Cardiac muscle cell (in vitro differentiated cells and primary cell): ENCODE results near the gene FANCD2OS. TPM values are rescaled to one million over a fixed set of nuclear protein-coding genes. Genes with fewer than 3 reads are reported as not detected.

Source experiments
- DNase-seq, 2 donors: peaks; one replicate each; pipeline versions ENCODE4 v3.0.0 to v3.0.0-alpha.2; 2010 to 2017; ENCODE audit warnings: low read depth in 1 of 2, low spot score in 1 of 2
- H3K27ac ChIP-seq: fragments of 200-600 bp; sonication (generic); 2 replicates; pipeline ENCODE4 v1.5.1; 2016
- H3K27me3 ChIP-seq: fragments of 200-600 bp; sonication (generic); 2 replicates; pipeline ENCODE4 v1.6.0; 2016; ENCODE audit warnings: control low read depth
- H3K36me3 ChIP-seq: fragments of 200-600 bp; sonication (generic); 2 replicates; pipeline ENCODE4 v1.5.1; 2016; ENCODE audit warnings: control low read depth
- H3K4me1 ChIP-seq: fragments of 200-600 bp; sonication (generic); 2 replicates; pipeline ENCODE4 v1.8.1; 2017; ENCODE audit warnings: low read depth, mild to moderate bottlenecking, mixed run types
- H3K4me3 ChIP-seq: fragments of 200-600 bp; sonication (generic); 2 replicates; pipeline ENCODE4 v1.5.1; 2016; ENCODE audit warnings: mild to moderate bottlenecking
- H3K9me3 ChIP-seq: fragments of 200-600 bp; sonication (generic); 2 replicates; pipeline ENCODE4 v1.5.1; 2017; ENCODE audit warnings: low read depth, mild to moderate bottlenecking, control low read depth
- CTCF ChIP-seq: IDR thresholded peaks from 2 replicates; pipeline ENCODE4 v1.5.1; 2012; ENCODE audit warnings: low read depth, mild to moderate bottlenecking, low read length
- polyA plus RNA-seq: library from polyadenylated mRNA; unstranded; fragments of >200 nt; fragmentation: Nextera tagmentation; extraction: Ambion mirVana; gene quantifications from 2 replicates; pipeline ENCODE4 v1.2.1, GENCODE V29; 2016
- total RNA-seq: library from RNA; depleted of rRNA; stranded (reverse); fragments of >200 nt; gene quantifications from 2 replicates; pipeline ENCODE4 v1.2.3, GENCODE V29; 2016

Gene FANCD2OS
- total and polyA plus RNA-seq, 2 experiments from 2014 or later: not detected

GRCh38 chr3:10150987-10151386, 42.9 kb upstream of the FANCD2OS start:
- TF ChIP-seq CTCF: no peak

DNA sequence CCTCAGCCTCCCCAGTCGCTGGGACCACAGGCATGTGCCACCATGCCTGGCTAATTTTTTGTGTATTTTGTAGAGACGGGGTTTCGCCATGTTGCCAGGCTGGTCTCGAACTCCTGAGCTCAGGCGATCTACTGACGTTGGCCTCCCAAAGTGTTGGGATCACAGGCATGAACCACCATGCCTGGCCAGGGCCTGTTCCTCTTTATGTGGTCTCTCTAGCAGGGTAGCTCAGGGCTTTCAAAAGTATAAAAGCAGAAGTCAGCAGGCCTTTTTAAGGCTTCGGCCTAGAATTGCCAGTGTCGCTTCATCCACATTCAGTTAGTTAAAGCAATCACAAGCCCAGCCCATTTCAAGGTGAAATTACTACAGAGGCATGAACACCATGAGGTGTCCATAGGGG, 41.2 kb upstream of the FANCD2OS start:
- Histone ChIP-seq H3K9me3 (no peaks in the 10 kb centered on the region), H3K36me3 (peaks cover 22% of the 10 kb centered on the region), H3K27ac (no peak overlapping the region), H3K4me3 (no peak overlapping the region), H3K4me1 (no peaks in the 10 kb centered on the region), H3K27me3 (no peaks in the 10 kb centered on the region)
- TF ChIP-seq CTCF: no peak
- no peak for DNase-seq

More at GRCh38 chr3:10150987-10151386, 42.9 kb upstream of the FANCD2OS start:
- Histone ChIP-seq H3K4me3 (no peak overlapping the region), H3K27me3 (no peaks in the 10 kb centered on the region), H3K4me1 (no peaks in the 10 kb centered on the region), H3K36me3 (peaks cover 22% of the 10 kb centered on the region), H3K9me3 (no peaks in the 10 kb centered on the region), H3K27ac (no peak overlapping the region)
- DNase-seq: no peak

GRCh38 chr3:10145685-10146084, 37.6 kb upstream of the FANCD2OS start:
- Histone ChIP-seq H3K36me3 (peaks cover 16% of the 10 kb centered on the region), H3K27me3 (no peaks in the 10 kb centered on the region), H3K4me3 (no peak overlapping the region), H3K27ac (no peak overlapping the region), H3K4me1 (no peaks in the 10 kb centered on the region), H3K9me3 (no peaks in the 10 kb centered on the region)
- DNase-seq: no peak
- no peak for TF ChIP-seq CTCF

DNA sequence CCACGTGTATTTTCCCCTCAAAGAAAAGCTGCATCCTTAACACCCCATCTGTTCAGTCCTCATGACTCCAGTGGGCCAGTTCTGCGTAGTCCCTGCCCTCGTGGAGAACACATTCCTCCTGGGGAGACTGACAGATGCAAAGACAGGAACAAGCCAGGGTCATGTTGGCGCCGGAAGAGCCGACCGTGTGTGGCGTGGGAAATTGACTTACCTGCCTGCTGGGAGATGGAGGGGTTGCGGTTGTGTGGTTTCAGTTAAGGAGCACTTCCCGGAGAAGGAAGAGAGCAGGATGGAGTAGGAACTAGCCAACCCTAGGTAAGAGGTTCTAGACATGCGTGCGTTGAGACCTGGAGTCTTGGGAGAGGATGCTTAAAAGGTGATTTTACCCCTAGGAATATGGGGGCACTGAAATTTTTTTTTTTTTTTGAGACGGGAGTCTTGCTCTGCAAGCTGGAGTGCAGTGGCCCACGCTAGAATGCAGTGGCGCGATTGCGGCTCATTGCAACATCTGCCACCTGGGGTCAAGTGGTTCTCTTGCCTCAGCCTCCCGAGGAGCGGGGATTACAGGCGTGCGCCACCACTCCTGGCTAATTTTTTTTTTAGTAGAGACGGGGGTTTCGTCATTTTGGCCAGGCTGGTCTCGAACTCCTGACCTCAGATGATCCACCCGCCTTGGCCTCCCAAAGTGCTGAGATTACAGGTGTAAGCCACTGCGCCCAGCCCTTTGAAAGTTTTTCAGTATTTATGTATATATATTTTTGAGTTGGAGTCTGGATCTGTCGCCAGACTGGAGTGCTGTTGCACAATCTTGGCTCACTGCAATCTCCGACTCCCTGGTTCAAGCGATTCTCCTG, 34.9 kb upstream of the FANCD2OS start:
- TF ChIP-seq CTCF: no peak
- Histone ChIP-seq H3K9me3 (no peaks in the 10 kb centered on the region), H3K4me3 (peak overlapping the region; percentile 57), H3K36me3 (peaks cover 2% of the 10 kb centered on the region), H3K4me1 (no peaks in the 10 kb centered on the region), H3K27me3 (no peaks in the 10 kb centered on the region), H3K27ac (no peak overlapping the region)
- peak in 1 of 2 donors; percentile 58 for DNase-seq

GRCh38 chr3:10140996-10141546, 33.0 kb upstream of the FANCD2OS start:
- H3K9me3 ChIP-seq: no peaks in the 10 kb centered on the region
- no peak overlapping the region for H3K4me3 ChIP-seq
- no peak for DNase-seq
- no peaks in the 10 kb centered on the region for H3K36me3 ChIP-seq
- no peak overlapping the region for H3K27ac ChIP-seq
- TF ChIP-seq CTCF: no peak
- H3K27me3 ChIP-seq: no peaks in the 10 kb centered on the region
- no peaks in the 10 kb centered on the region for H3K4me1 ChIP-seq
